Nephron (organoid): ENCODE data around the gene NECTIN4.
A peak's percentile ranks its signal among the peaks of the same experiment; 100 is the strongest.

Experiments used
- H3K27ac Mint-ChIP-seq, 3 experiments: 2 replicates each; pipeline ENCODE4 v1.8.0; 2020; ENCODE audit warnings: mixed read lengths in 3 of 3, mild to moderate bottlenecking in 2 of 3, moderate library complexity in 1 of 3
- H3K27me3 Mint-ChIP-seq: 2 replicates; pipeline ENCODE4 v1.8.0; 2021; ENCODE audit warnings: low read depth, mild to moderate bottlenecking, moderate library complexity, mixed read lengths
- H3K36me3 Mint-ChIP-seq: 2 replicates; pipeline ENCODE4 v1.8.0; 2020; ENCODE audit warnings: low read depth, mixed read lengths
- H3K4me1 Mint-ChIP-seq: 2 replicates; pipeline ENCODE4 v1.8.0; 2020; ENCODE audit warnings: mixed read lengths
- H3K4me3 Mint-ChIP-seq, 3 experiments: 2 replicates each; pipeline ENCODE4 v1.8.0; 2020; ENCODE audit warnings: mild to moderate bottlenecking in 3 of 3, mixed read lengths in 3 of 3, moderate library complexity in 2 of 3
- H3K9me3 Mint-ChIP-seq: 2 replicates; pipeline ENCODE4 v1.8.0; 2020; ENCODE audit warnings: mixed read lengths
- CTCF ChIP-seq, 3 experiments: fragments of 200-600 bp; sonication (generic); IDR thresholded peaks; one replicate each; pipeline ENCODE4 v1.5.0; 2021; ENCODE audit warnings: antibody characterized with exemption in 3 of 3; ENCODE audit not compliant: unreplicated experiment in 3 of 3

NECTIN4 gene

GRCh38 chr1:161045736-161046604, 43.4 kb downstream of the NECTIN4 start, which contains the start of gene USF1:
TSS of gene USF1 (minus strand) at chr1:161045977. CDS start at chr1:161043275, 2,702 bp downstream.
- Mint-ChIP-seq H3K4me3 (peak within 1 kb of the TSS; percentile 86 to 92 (median 91)), H3K9me3 (peaks cover 27% of the 10 kb centered on the region), H3K27me3 (peaks cover 19% of the 10 kb centered on the region), H3K36me3 (peaks cover 39% of the 10 kb centered on the region), H3K27ac (peak within 1 kb of the TSS; percentile 99 to 100 (median 100)), H3K4me1 (peaks cover 19% of the 10 kb centered on the region)
- no peak for TF ChIP-seq CTCF (IDR thresholded peaks at IDR 0.05; ENCODE audit: unreplicated experiment in 3 of 3)

DNA sequence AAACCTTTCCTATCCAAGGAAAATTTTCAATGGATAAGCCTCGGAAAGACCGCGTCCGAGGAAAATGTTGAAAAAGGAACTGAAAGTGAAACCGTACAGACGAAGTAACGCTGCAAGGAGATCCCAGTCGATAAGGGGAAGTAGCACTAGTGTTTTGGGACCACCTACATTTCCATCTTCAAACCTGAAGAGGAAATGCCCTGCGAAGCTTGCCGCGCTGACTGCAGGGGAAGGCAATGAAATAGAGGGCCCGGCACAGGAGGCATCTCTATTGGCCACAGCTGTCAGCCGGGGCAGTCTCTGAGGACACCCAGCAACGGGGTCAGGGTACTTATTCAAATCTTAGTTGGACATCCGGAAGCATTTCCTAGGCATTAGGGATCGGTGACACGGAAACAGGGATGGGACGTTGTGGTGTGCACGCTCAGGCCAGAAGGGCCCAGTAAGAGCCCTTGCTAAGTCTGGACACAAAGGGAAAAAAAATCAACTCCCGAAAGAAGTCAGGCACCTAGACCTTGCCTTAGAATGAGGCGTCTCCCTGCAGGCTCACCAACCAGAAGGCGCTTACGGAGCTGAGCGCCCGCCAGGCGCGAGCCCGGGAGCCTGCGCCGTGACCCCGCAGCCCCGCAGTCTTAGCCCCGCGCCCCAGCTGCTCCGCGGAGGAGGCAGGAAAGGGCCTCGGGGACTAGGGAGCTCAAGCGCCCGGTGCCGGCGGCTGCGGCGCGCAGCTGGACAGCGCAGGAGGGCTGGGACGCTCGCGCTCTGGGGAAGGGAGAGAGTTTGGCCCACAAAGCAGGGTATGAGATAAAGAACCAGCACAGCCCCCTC, 44.2 kb downstream of the NECTIN4 start:
- peaks cover 27% of the 10 kb centered on the region for H3K9me3 Mint-ChIP-seq
- peaks cover 19% of the 10 kb centered on the region for H3K4me1 Mint-ChIP-seq
- H3K36me3 Mint-ChIP-seq: peaks cover 46% of the 10 kb centered on the region
- H3K27ac Mint-ChIP-seq: peak overlapping the region; percentile 99 to 100 (median 100)
- H3K27me3 Mint-ChIP-seq: peaks cover 19% of the 10 kb centered on the region
- peak overlapping the region; percentile 86 to 92 (median 91) for H3K4me3 Mint-ChIP-seq
- TF ChIP-seq CTCF (IDR thresholded peaks at IDR 0.05; ENCODE audit: unreplicated experiment in 3 of 3): no peak

- peaks cover 27% of the 10 kb centered on the region for H3K9me3 Mint-ChIP-seq
- H3K27me3 Mint-ChIP-seq: peaks cover 19% of the 10 kb centered on the region
- H3K4me3 Mint-ChIP-seq: peak overlapping the region; percentile 86 to 92 (median 91)
- no peak for TF ChIP-seq CTCF (IDR thresholded peaks at IDR 0.05; ENCODE audit: unreplicated experiment in 3 of 3)
- peaks cover 52% of the 10 kb centered on the region for H3K36me3 Mint-ChIP-seq
- H3K4me1 Mint-ChIP-seq: peaks cover 19% of the 10 kb centered on the region
- H3K27ac Mint-ChIP-seq: peak overlapping the region; percentile 99 to 100 (median 99)
These were observed 44.8 kb downstream of the NECTIN4 start for GRCh38 chr1:161044535-161044907.

DNA sequence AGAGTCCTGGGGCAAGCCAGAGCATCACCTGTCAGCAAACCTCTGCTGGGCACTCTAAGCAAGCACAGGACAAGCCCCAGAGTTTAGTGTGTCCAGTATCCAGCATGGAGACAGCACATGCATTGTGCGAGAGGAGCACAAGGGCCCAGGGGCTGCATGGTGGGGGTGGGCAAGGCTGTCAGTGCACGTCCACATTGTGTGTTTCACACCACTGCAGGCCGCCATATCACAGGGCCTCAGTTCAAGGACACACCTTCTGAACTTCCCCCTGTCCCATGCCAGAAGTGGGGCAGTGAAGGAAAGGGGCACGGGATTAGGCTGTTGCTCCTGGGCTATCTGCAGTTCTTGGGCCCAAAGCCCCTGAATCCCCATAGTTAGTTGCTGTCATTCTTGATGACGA, 49.8 kb downstream of the NECTIN4 start:
- H3K4me1 Mint-ChIP-seq: peaks cover 26% of the 10 kb centered on the region
- peak overlapping the region; percentile 84 to 85 (median 84) for H3K4me3 Mint-ChIP-seq
- peak overlapping the region in 1 of 3 experiments; percentile 79 for H3K27ac Mint-ChIP-seq
- no peaks in the 10 kb centered on the region for H3K27me3 Mint-ChIP-seq
- TF ChIP-seq CTCF (IDR thresholded peaks at IDR 0.05; ENCODE audit: unreplicated experiment in 3 of 3): no peak
- H3K9me3 Mint-ChIP-seq: no peaks in the 10 kb centered on the region
- peaks cover 42% of the 10 kb centered on the region for H3K36me3 Mint-ChIP-seq

DNA sequence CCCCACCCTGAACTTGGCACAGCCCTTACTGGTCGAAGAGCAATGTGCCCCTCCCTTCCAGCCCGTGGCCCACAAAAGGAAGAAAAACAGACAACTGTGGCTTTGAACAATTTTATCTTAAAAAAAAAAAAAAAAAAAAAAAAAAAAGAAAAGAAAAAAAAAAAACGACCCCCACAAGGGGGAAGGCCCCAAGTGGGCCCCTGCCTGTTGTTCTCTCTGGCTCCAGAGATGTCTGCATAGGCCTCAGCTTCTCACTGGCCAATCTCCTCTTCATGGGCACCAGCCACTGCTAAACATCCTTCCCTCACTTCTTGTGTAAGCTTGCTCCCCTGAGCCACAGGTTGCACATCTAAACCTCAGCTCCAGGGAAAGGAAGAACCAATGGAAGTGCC, 50.2 kb downstream of the NECTIN4 start:
- no peak for TF ChIP-seq CTCF (IDR thresholded peaks at IDR 0.05; ENCODE audit: unreplicated experiment in 3 of 3)
- H3K27me3 Mint-ChIP-seq: no peaks in the 10 kb centered on the region
- H3K36me3 Mint-ChIP-seq: peaks cover 42% of the 10 kb centered on the region

More for the DNA sequence above, 50.2 kb downstream of the NECTIN4 start:
- no peaks in the 10 kb centered on the region for H3K9me3 Mint-ChIP-seq
- H3K4me1 Mint-ChIP-seq: peaks cover 22% of the 10 kb centered on the region
- peak overlapping the region; percentile 85 to 88 (median 86) for H3K4me3 Mint-ChIP-seq
- peak overlapping the region; percentile 69 to 91 (median 79) for H3K27ac Mint-ChIP-seq
